Frontal cortex (tissue), 4 donors: Measurements from ENCODE around the gene HDAC8. TPM values are rescaled to one million over a fixed set of nuclear protein-coding genes. Genes with fewer than 3 reads are reported as not detected.
"Not testable (repeated sequence)": the region's sequence is repeated elsewhere in the genome, so short reads cannot be mapped to it uniquely, and the experiment has no call there.

Source experiments
- DNase-seq, 2 donors: peaks; one replicate each; pipeline ENCODE4 v3.0.0; 2012; ENCODE audit warnings: low spot score in 2 of 2
- FAIRE-seq: peaks from 2 replicates; lab custom pipeline; 2012; peaks lifted over from hg19 to GRCh38; lab: Jason Lieb, UNC
- total RNA-seq: library from RNA; depleted of rRNA; stranded (reverse); fragments of >200 nt; gene quantifications from one replicate; pipeline ENCODE4 v1.2.3, GENCODE V29; 2014
- donor health status: control.
- donor health status: control.
- donor health status: control.

The HDAC8 gene
- total RNA-seq, 1 donor from 2014 or later: 31.0 TPM

- FAIRE-seq (no peak), DNase-seq (no peak)
Measured at GRCh38 chrX:72539822-72540221, 32.8 kb downstream of the HDAC8 start.

- DNase-seq (no peak), FAIRE-seq (no peak)
Measured at GRCh38 chrX:72536542-72536941, 36.1 kb downstream of the HDAC8 start.

DNA sequence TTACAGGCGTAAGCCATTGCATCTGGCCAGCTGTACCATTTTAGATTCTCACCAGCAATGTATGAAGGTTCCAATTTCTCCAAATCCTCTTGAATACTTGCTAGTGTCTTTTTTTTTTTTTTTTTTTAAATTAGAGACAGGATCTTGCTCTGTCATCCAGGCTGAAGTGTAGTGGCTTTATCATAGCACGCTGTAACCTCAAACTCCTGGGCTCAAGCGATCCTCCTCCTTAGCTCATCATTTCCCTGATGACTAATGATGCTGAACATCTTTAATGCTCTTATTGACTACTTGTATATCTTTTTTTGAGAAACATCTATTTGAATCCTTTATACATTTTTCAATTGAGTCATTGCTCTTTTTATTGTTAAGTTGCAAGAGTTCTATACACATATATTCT is 40.3 kb downstream of the HDAC8 start:
- no peak for DNase-seq
- no peak for FAIRE-seq

GRCh38 chrX:72526534-72527508 is 45.8 kb downstream of the HDAC8 start:
- no peak for FAIRE-seq
- no peak for DNase-seq

DNA sequence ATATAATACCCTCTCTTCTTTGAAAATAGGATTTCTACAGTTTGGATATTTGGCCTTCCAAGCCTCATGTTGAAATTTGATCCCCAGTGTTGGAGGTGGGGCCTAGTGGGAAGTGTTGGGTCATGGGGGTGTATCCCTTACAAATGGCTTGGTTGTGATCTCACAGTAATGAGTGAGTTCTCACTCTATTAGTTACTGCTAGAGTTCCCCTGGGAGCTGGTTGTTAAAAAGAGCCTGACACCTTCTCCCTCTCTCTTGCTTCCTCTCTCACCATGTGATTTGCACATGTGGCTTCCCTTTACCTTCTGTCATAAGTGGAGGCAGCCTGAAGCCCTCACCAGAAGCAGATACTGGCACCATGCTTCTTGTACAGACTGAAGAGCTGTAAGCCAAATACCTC is 73.9 kb downstream of the HDAC8 start:
- FAIRE-seq: no peak
- no peak for DNase-seq

DNA sequence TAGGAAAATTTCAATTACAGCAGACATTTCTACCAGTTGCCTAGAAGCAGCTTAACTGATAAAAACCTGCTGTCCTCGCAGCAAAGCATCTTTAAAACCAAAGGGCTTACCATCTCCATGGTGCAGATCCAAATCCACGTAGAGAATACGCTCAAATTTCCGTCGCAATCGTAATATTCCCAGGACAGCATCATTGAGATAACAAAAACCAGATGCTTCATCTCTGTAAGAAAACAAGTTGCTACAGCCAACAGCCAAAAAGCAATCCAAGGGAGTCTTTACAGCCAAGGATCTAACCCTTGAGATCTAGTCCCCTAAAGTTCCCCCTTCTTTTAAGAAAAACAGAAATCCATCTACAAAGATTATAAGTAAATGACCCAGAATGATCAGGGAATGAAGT is 77.6 kb downstream of the HDAC8 start:
- DNase-seq: no peak
- no peak for FAIRE-seq

DNA sequence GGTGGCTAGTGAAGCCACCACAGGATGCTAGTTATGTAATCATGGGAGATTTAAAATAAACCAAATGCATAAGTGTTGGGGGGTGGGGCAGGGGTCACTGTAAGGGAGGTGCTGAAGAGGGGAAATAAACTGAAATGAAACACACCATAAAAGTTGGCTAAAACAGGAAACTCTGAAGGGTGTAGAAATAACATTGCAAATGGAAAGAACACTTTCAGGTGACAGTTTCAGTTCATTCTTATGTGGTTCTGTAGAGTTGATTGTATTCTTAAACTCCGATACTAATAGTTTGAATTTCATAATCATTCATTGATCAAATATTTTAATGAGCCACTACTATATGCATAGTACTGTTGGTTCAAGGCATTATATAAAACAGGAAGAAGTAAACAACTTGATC is 80.1 kb downstream of the HDAC8 start:
- FAIRE-seq: no peak
- no peak for DNase-seq

DNA sequence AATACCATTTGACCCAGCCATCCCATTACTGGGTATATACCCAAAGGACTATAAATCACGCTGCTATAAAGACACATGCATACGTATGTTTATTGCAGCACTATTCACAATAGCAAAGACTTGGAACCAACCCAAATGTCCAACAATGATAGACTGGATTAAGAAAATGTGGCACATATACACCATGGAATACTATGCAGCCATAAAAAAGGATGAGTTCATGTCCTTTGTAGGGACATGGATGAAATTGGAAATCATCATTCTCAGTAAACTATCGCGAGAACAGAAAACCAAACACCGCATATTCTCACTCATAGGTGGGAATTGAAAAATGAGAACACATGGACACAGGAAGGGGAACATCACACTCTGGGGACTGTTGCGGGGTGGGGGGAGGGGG is 82.4 kb downstream of the HDAC8 start:
- not testable (repeated sequence) for FAIRE-seq, DNase-seq

DNA sequence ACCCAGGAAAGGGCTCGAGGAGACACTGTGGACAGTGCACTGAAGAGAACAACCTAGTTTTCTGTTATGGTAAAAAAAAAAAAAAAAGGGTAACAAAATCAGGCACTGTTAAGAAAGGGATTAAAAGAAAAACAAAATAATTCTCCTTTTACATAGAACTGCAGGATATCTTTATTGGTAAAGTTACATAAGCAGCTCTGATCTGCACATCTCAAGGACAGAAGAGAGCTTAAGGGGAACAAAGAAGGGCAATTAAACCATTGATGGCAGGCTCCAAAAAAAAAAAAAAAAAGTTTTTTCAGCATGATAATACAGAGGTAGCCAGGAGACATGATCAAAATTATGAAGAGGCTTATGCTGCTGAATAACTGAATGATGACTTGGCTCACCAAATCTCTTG is 85.0 kb downstream of the HDAC8 start:
- DNase-seq (no peak), FAIRE-seq (no peak)

GRCh38 chrX:72479324-72480274 is 93.0 kb downstream of the HDAC8 start:
- FAIRE-seq: no peak
- no peak for DNase-seq

- no peak for FAIRE-seq
- no peak for DNase-seq
Measured at GRCh38 chrX:72478853-72479252, 93.8 kb downstream of the HDAC8 start.

- FAIRE-seq: no peak
Measured at GRCh38 chrX:72478351-72478750, 94.3 kb downstream of the HDAC8 start.

GRCh38 chrX:72477781-72478181 is 94.9 kb downstream of the HDAC8 start:
- FAIRE-seq: no peak
- DNase-seq: no peak

More at GRCh38 chrX:72478351-72478750, 94.3 kb downstream of the HDAC8 start:
- no peak for DNase-seq

DNA sequence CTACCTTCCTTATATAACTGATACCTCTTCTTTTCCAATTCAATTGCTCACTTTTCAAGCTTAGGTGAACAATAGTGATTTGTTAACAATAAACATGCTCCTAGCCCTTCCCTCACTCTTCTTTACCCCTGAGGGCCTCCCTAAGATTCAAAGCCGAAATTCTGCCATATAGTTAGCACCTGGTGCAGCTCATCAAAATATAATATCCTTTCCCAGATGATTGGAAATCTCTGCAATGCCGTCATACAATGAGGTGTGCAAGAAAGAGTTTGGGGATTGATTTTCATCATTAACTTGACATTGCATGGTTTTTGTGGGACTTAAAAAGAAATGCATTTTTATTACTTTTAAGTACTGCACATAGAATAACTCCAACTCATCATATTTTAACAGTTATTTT is 95.3 kb downstream of the HDAC8 start:
- FAIRE-seq: no peak
- no peak for DNase-seq

GRCh38 chrX:72475952-72476668 is 96.5 kb downstream of the HDAC8 start:
- no peak for FAIRE-seq
- DNase-seq: no peak

DNA sequence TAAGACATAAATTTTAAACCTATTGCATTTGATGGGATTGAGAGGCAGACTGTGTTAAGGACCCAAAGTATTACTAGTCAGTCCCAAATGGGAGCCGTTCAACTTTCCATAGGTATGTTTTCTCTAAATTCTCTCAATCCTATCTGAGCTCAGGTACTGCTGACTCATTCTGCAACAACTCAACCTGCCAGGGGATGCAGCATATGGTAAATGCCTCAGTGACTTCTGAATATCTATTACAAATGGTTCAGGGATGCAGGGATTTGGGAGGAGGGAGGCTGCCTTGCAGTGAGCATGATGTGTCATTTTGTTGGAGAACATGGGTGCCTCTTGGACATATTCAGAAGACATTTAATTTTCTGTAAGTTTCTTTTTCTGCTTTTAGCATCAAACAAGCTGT is 97.3 kb downstream of the HDAC8 start:
- no peak for DNase-seq
- FAIRE-seq: no peak

GRCh38 chrX:72470532-72471223 is 102.0 kb downstream of the HDAC8 start:
- FAIRE-seq (no peak), DNase-seq (no peak)

- FAIRE-seq (no peak), DNase-seq (no peak)
Measured at GRCh38 chrX:72470117-72470516, 102.5 kb downstream of the HDAC8 start.

GRCh38 chrX:72468607-72469006 is 104.0 kb downstream of the HDAC8 start:
- no peak for DNase-seq
- no peak for FAIRE-seq
